SK-N-SH treated with all-trans-retinoic acid at 6 μM for 48 hours (cell line): ENCODE measurements around the gene PGGHG.
"Not testable (repeated sequence)": the region's sequence is repeated elsewhere in the genome, so short reads cannot be mapped to it uniquely, and the experiment has no call there.

Experiments
- ATAC-seq: fragments of 200-7000 bp; cut with Tn5 transposase; 3 replicates; pipeline ENCODE4 v1.9.1; 2020; ENCODE audit warnings: mild to moderate bottlenecking, moderate library complexity
- ARNTL ChIP-seq: fragments of 450-650 bp; formaldehyde crosslinking; IDR thresholded peaks from 2 replicates; pipeline ENCODE4 v1.5.0; 2020; ENCODE audit warnings: low read depth, mild to moderate bottlenecking, moderate library complexity, borderline replicate concordance
- BACH2 ChIP-seq: fragments of 250-450 bp; sonication (Bioruptor Pico); IDR thresholded peaks from 2 replicates; pipeline ENCODE4 v1.9.0; 2021; ENCODE audit warnings: mild to moderate bottlenecking, borderline replicate concordance
- CSDC2 ChIP-seq: fragments of 250-450 bp; sonication (Bioruptor Pico); IDR thresholded peaks from 2 replicates; pipeline ENCODE4 v1.5.0; 2020; ENCODE audit warnings: mild to moderate bottlenecking, moderate library complexity
- ESRRG ChIP-seq: fragments of 250-450 bp; sonication (Bioruptor Pico); IDR thresholded peaks from 2 replicates; pipeline ENCODE4 v1.6.1; 2021; ENCODE audit warnings: mild to moderate bottlenecking
- GLIS3 ChIP-seq: fragments of 250-450 bp; sonication (Bioruptor Pico); IDR thresholded peaks from 2 replicates; pipeline ENCODE4 v1.5.0; 2020; ENCODE audit warnings: mild to moderate bottlenecking, moderate library complexity
- OSR1 ChIP-seq: fragments of 250-450 bp; sonication (Bioruptor Pico); IDR thresholded peaks from 2 replicates; pipeline ENCODE4 v1.8.0; 2022; ENCODE audit warnings: moderate library complexity, mild to moderate bottlenecking, inconsistent platforms
- PPARA ChIP-seq: fragments of 250-450 bp; sonication (Bioruptor Pico); IDR thresholded peaks from 2 replicates; pipeline ENCODE4 v1.5.0; 2020; ENCODE audit warnings: mild to moderate bottlenecking, borderline replicate concordance
- SNAI2 ChIP-seq: fragments of 250-450 bp; sonication (Bioruptor Pico); IDR thresholded peaks from 2 replicates; pipeline ENCODE4 v1.5.0; 2020; ENCODE audit warnings: mild to moderate bottlenecking, moderate library complexity
- TCF4 ChIP-seq: fragments of 250-450 bp; sonication (Bioruptor Pico); IDR thresholded peaks from 2 replicates; pipeline ENCODE4 v1.8.0; 2021; ENCODE audit warnings: mild to moderate bottlenecking, moderate library complexity, borderline replicate concordance
- TOX ChIP-seq: fragments of 250-450 bp; sonication (Bioruptor Pico); IDR thresholded peaks from 2 replicates; pipeline ENCODE4 v1.8.0; 2021; ENCODE audit warnings: mild to moderate bottlenecking, moderate library complexity, borderline replicate concordance
- ZC3H10 ChIP-seq: fragments of 250-450 bp; sonication (Bioruptor Pico); IDR thresholded peaks from 2 replicates; pipeline ENCODE4 v1.5.1; 2021; ENCODE audit warnings: mild to moderate bottlenecking, moderate library complexity
- ZFP3 ChIP-seq: fragments of 250-450 bp; sonication (Bioruptor Pico); IDR thresholded peaks from 2 replicates; pipeline ENCODE4 v1.5.0; 2020; ENCODE audit warnings: mild to moderate bottlenecking, moderate library complexity
- ZFP30 ChIP-seq: fragments of 450-650 bp; formaldehyde crosslinking; IDR thresholded peaks from 2 replicates; pipeline ENCODE4 v1.5.0; 2022; ENCODE audit warnings: mild to moderate bottlenecking, moderate library complexity
- ZNF565 ChIP-seq: fragments of 450-650 bp; formaldehyde crosslinking; conservative IDR thresholded peaks from 2 replicates; pipeline ENCODE4 v1.5.0; 2020; ENCODE audit warnings: low read depth, mild to moderate bottlenecking, moderate library complexity
- ZNF70 ChIP-seq: fragments of 450-650 bp; formaldehyde crosslinking; IDR thresholded peaks from 2 replicates; pipeline ENCODE4 v1.5.0; 2020; ENCODE audit warnings: mild to moderate bottlenecking, moderate library complexity
- ZNF8 ChIP-seq: fragments of 450-650 bp; formaldehyde crosslinking; IDR thresholded peaks from 2 replicates; pipeline ENCODE4 v1.5.0; 2020; ENCODE audit warnings: mild to moderate bottlenecking, moderate library complexity
- TF ChIP-seq, protein P1 (sequence below): fragments of 250-450 bp; sonication (Bioruptor Pico); IDR thresholded peaks from 2 replicates; pipeline ENCODE4 v1.5.1; 2020; ENCODE audit warnings: low read depth, mild to moderate bottlenecking, moderate library complexity
- TF ChIP-seq, protein P2 (sequence below): fragments of 250-450 bp; sonication (Bioruptor Pico); IDR thresholded peaks from 2 replicates; pipeline ENCODE4 v1.5.1; 2021; ENCODE audit warnings: mild to moderate bottlenecking, moderate library complexity
- TF ChIP-seq, protein P3 (sequence below): fragments of 250-450 bp; sonication (Bioruptor Pico); IDR thresholded peaks from 2 replicates; pipeline ENCODE4 v1.5.0; 2020; ENCODE audit warnings: mild to moderate bottlenecking, moderate library complexity
- TF ChIP-seq, protein P4 (sequence below): fragments of 250-450 bp; sonication (Bioruptor Pico); IDR thresholded peaks from 2 replicates; pipeline ENCODE4 v1.8.0; 2020; ENCODE audit warnings: mild to moderate bottlenecking, moderate library complexity, borderline replicate concordance
- TF ChIP-seq, protein P5 (sequence below): fragments of 250-450 bp; sonication (Bioruptor Pico); IDR thresholded peaks from 2 replicates; pipeline ENCODE4 v1.8.0; 2021; ENCODE audit warnings: low read depth, mild to moderate bottlenecking, moderate library complexity, borderline replicate concordance

PGGHG gene

DNA sequence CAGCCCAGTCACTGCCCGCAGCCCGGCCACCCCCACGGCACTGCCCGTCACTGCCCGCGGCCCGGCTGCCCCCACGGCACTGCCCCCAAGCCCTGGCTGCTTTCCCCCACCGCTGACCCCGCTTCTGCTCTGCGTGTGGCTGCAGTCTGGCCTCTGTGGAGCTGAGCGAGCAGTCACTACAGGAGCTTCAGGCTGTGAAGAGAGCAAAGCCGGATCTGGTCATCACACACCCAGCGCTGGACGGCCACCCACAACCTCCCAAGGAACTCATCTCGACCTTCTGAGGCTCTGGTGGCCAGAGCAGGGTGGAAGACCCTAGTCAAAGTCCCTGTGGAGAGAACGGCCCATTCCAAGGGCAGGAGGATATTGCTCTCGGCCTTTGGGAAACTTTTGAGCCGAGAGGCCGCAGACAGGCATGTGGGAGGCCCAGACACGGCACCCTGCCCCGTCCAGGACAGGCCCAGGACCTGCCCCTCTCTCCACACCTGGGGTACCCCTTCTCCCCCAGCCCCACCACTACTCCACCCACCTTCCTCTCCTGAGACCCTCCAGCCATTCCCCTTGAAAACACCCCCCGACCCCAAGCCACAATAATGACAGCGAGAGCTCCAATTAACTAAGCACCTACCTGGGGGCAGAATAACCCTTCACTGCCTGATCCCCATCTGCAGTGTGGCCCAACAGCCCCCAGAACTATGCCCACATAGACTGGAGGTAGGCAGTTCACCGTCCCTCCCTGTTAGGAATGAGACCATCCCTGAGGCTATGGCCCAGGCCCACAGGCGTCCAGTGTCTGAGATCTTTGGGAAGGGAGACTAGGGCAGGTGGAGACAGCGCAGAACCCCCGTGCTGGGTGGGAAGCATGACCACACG is 3.7 kb upstream of the PGGHG start:
- TF ChIP-seq OSR1 (no peak), ZFP3 (CRISPR knock-in tag) (no peak), TCF4 (CRISPR knock-in tag) (no peak), ZNF8 (no peak), ZFP30 (CRISPR knock-in tag) (no peak), TOX (CRISPR knock-in tag) (no peak), CSDC2 (CRISPR knock-in tag) (no peak), GLIS3 (CRISPR knock-in tag) (no peak), ZC3H10 (no peak), ZNF70 (CRISPR knock-in tag) (no peak), PPARA (no peak), SNAI2 (CRISPR knock-in tag) (no peak)
- TF ChIP-seq, protein P1, sequence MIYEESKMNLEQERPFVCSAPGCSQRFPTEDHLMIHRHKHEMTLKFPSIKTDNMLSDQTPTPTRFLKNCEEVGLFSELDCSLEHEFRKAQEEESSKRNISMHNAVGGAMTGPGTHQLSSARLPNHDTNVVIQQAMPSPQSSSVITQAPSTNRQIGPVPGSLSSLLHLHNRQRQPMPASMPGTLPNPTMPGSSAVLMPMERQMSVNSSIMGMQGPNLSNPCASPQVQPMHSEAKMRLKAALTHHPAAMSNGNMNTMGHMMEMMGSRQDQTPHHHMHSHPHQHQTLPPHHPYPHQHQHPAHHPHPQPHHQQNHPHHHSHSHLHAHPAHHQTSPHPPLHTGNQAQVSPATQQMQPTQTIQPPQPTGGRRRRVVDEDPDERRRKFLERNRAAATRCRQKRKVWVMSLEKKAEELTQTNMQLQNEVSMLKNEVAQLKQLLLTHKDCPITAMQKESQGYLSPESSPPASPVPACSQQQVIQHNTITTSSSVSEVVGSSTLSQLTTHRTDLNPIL (CRISPR knock-in tag), result no peak
- TF ChIP-seq, protein P2, sequence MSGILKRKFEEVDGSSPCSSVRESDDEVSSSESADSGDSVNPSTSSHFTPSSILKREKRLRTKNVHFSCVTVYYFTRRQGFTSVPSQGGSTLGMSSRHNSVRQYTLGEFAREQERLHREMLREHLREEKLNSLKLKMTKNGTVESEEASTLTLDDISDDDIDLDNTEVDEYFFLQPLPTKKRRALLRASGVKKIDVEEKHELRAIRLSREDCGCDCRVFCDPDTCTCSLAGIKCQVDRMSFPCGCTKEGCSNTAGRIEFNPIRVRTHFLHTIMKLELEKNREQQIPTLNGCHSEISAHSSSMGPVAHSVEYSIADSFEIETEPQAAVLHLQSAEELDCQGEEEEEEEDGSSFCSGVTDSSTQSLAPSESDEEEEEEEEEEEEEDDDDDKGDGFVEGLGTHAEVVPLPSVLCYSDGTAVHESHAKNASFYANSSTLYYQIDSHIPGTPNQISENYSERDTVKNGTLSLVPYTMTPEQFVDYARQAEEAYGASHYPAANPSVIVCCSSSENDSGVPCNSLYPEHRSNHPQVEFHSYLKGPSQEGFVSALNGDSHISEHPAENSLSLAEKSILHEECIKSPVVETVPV (CRISPR knock-in tag), result no peak
- TF ChIP-seq, protein P3, sequence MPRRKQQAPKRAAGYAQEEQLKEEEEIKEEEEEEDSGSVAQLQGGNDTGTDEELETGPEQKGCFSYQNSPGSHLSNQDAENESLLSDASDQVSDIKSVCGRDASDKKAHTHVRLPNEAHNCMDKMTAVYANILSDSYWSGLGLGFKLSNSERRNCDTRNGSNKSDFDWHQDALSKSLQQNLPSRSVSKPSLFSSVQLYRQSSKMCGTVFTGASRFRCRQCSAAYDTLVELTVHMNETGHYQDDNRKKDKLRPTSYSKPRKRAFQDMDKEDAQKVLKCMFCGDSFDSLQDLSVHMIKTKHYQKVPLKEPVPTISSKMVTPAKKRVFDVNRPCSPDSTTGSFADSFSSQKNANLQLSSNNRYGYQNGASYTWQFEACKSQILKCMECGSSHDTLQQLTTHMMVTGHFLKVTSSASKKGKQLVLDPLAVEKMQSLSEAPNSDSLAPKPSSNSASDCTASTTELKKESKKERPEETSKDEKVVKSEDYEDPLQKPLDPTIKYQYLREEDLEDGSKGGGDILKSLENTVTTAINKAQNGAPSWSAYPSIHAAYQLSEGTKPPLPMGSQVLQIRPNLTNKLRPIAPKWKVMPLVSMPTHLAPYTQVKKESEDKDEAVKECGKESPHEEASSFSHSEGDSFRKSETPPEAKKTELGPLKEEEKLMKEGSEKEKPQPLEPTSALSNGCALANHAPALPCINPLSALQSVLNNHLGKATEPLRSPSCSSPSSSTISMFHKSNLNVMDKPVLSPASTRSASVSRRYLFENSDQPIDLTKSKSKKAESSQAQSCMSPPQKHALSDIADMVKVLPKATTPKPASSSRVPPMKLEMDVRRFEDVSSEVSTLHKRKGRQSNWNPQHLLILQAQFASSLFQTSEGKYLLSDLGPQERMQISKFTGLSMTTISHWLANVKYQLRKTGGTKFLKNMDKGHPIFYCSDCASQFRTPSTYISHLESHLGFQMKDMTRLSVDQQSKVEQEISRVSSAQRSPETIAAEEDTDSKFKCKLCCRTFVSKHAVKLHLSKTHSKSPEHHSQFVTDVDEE, result no peak
- no peak for ATAC-seq

DNA sequence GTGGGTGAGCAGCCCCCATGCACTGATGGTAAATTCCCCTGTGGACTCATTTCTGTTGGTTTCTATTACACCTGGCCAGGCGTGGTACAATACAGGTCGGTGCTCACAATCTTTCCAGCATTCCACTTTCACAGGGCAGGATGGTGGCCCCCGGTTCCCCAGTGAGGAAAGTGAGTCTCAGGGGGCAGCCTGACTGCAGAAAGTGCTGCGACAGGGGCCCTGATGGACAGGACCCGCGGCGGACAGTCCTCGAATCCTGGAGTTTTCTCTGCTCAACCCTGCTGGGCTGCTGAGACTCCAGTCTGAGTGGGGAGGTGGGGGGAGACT is 3.1 kb upstream of the PGGHG start:
- TF ChIP-seq TCF4 (CRISPR knock-in tag) (no peak), ZNF565 (CRISPR knock-in tag) (no peak), BACH2 (CRISPR knock-in tag) (no peak)
- TF ChIP-seq, all 23 proteins: peak for 0
- no peak for ATAC-seq

DNA sequence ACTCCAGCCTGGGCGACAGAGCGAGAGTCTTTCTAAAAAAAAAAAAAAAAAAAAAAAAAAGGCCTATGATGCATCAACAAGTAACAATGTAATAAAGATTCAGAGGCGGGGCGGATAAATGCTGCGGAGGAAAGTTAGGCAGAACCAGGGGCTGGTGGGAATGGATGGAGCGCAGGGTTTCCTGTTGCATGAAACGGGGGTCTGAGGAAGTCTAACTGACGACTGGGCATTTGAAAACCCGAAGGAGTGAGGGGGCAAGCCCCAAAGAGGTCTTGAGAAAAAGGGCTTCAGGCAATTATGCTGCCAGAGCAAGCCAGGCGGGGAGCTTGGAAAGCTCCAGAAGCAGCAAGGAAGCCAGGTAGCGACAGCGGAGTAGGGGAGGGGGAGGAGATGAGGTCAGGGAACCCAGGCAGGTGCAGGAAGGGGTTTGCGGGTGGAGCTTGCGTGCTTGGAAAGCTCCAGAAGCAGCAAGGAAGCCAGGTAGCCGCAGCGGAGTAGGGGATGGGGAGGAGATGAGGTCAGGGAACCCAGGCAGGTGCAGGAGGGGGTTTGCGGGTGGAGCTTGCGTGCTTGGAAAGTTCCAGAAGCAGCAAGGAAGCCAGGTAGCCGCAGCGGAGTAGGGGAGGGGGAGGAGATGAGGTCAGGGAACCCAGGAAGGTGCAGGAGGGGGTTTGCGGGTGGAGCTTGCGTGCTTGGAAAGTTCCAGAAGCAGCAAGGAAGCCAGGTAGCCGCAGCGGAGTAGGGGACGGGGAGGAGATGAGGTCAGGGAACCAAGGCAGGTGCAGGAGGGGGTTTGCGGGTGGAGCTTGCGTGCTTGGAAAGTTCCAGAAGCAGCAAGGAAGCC is 1.7 kb upstream of the PGGHG start:
- not testable (repeated sequence) for ATAC-seq

DNA sequence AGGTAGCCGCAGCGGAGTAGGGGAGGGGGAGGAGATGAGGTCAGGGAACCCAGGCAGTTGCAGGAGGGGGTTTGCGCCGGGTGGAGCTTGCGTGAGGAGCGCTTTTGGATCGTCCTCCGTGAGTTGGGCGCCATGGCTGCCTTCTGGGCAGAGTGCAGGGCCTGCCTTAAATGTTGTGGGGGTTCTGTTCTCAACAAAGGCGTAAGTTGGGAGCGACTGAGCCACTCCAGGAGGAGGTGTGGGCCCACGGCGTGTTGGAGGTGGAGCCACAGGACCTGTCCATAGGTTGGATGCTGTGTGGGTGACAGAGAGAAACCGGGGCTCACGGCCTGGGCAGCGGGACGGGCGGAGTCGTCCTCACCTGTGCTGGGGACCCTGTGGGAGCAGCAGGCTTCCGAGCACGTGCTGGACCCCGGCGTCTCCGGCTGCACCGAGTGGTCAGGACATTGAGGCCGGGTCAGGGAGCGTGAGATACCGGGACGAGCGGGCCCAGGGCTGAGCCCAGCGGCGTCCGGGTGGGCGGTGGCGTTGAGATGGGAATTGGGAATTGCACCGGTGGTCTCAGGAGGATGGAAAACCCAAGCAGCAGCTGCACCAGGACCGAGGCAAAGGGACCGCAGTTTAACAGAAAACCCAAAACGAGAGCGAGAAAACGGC is 977 bp upstream of the PGGHG start:
- ATAC-seq, result peak; percentile 29
- no peak for TF ChIP-seq ESRRG
- no peak for TF ChIP-seq TOX (CRISPR knock-in tag)
- TF ChIP-seq, protein P4, sequence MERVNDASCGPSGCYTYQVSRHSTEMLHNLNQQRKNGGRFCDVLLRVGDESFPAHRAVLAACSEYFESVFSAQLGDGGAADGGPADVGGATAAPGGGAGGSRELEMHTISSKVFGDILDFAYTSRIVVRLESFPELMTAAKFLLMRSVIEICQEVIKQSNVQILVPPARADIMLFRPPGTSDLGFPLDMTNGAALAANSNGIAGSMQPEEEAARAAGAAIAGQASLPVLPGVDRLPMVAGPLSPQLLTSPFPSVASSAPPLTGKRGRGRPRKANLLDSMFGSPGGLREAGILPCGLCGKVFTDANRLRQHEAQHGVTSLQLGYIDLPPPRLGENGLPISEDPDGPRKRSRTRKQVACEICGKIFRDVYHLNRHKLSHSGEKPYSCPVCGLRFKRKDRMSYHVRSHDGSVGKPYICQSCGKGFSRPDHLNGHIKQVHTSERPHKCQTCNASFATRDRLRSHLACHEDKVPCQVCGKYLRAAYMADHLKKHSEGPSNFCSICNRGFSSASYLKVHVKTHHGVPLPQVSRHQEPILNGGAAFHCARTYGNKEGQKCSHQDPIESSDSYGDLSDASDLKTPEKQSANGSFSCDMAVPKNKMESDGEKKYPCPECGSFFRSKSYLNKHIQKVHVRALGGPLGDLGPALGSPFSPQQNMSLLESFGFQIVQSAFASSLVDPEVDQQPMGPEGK (CRISPR knock-in tag), result no peak
- TF ChIP-seq ZNF565 (CRISPR knock-in tag), result no peak
- TF ChIP-seq, protein P5, sequence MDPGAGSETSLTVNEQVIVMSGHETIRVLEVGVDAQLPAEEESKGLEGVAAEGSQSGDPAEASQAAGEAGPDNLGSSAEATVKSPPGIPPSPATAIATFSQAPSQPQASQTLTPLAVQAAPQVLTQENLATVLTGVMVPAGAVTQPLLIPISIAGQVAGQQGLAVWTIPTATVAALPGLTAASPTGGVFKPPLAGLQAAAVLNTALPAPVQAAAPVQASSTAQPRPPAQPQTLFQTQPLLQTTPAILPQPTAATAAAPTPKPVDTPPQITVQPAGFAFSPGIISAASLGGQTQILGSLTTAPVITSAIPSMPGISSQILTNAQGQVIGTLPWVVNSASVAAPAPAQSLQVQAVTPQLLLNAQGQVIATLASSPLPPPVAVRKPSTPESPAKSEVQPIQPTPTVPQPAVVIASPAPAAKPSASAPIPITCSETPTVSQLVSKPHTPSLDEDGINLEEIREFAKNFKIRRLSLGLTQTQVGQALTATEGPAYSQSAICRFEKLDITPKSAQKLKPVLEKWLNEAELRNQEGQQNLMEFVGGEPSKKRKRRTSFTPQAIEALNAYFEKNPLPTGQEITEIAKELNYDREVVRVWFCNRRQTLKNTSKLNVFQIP, result no peak
- TF ChIP-seq ZFP3 (CRISPR knock-in tag), result no peak
- TF ChIP-seq BACH2 (CRISPR knock-in tag), result no peak
- TF ChIP-seq ZNF70 (CRISPR knock-in tag), result no peak
- TF ChIP-seq TCF4 (CRISPR knock-in tag), result no peak
- TF ChIP-seq OSR1, result no peak
- no peak for TF ChIP-seq ZNF8
- TF ChIP-seq, protein P3, result no peak
- TF ChIP-seq ARNTL (CRISPR knock-in tag), result no peak
